ENCODE results near the gene RAD51B.

DNA sequence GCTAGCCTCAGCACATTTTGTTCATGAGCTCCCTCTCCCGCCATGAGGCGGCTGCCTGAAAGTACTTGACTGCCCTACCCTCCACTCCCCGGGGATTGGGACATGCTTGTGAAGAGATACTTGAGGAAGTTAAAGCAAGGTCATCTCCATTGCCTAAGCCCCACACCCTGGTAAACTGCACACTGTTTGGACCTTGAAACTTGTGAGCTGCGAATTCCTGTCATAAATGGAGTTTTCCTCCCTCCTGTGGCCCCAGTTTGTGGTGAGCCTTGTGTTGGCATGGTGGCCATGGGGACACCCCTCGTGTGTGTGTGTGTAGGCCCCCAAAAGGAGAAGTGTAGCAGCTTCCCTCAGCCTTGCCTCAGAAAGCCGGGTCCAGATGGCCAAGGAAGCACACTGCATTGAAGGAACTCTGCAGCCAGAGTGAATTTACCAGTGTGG lies 577.8 kb downstream of the RAD51B start:
- TF ChIP-seq, protein P1, sequence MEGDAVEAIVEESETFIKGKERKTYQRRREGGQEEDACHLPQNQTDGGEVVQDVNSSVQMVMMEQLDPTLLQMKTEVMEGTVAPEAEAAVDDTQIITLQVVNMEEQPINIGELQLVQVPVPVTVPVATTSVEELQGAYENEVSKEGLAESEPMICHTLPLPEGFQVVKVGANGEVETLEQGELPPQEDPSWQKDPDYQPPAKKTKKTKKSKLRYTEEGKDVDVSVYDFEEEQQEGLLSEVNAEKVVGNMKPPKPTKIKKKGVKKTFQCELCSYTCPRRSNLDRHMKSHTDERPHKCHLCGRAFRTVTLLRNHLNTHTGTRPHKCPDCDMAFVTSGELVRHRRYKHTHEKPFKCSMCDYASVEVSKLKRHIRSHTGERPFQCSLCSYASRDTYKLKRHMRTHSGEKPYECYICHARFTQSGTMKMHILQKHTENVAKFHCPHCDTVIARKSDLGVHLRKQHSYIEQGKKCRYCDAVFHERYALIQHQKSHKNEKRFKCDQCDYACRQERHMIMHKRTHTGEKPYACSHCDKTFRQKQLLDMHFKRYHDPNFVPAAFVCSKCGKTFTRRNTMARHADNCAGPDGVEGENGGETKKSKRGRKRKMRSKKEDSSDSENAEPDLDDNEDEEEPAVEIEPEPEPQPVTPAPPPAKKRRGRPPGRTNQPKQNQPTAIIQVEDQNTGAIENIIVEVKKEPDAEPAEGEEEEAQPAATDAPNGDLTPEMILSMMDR (conservative IDR thresholded peaks at IDR 0.05; ENCODE audit: low read depth, low read length) = no peak
- TF ChIP-seq EZH2 (IDR thresholded peaks at IDR 0.05; ENCODE audit: low read length, unreplicated experiment) = no peak

Measured in PC-3 (cell line).